COLO668 (cell line): ENCODE data around the gene SNRNP35.
"Not testable (repeated sequence)": the region's sequence is repeated elsewhere in the genome, so short reads cannot be mapped to it uniquely, and the experiment has no call there.

ENCODE experiments used
- DNase-seq: peaks from one replicate; lab custom pipeline; 2025; ENCODE audit not compliant: unreplicated experiment; lab: John Stamatoyannopoulos, UW

The SNRNP35 gene

DNA sequence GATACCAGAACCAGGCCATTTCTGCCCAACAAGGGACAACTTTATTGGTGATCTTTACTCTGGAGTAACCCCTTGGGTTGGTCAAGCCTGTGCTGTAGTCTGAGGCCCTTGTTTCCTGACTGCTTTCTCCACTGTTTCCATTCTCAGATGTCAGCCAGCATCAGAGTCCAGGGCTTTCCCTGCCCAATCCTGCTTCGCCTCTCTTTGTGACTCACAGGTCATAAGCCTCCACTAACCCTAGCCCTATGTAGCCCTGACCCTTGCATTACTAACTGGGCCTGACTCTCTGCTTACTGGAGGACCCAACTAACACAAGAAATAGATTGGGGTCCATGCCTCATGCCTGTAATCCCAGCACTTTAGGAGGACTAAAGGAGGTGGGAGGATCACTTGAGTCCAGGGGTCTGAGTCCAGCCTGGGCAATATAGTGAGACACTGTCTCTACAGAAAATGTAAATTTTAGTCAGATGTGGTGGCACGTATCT lies 8.6 kb upstream of the SNRNP35 start:
- DNase-seq, result no peak

DNA sequence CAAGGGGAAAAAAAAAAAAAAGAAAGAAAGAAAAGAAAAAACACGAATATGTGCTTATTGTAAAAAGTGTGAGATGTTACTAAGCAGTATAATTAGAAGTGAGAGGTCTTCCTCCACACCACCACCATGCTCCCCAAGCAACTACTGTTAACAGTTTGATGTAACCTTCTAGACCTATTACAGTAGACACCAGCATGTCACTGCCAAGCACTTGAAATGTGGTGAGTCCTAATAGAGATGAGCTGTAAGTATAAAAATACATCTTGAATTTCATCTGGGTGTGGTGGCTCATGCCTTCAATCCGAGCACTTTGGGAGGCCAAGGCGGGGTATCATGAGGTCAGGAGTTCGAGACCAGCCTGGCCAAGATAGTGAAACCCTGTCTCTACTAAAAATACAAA lies 8.1 kb upstream of the SNRNP35 start:
- DNase-seq, result no peak

DNA sequence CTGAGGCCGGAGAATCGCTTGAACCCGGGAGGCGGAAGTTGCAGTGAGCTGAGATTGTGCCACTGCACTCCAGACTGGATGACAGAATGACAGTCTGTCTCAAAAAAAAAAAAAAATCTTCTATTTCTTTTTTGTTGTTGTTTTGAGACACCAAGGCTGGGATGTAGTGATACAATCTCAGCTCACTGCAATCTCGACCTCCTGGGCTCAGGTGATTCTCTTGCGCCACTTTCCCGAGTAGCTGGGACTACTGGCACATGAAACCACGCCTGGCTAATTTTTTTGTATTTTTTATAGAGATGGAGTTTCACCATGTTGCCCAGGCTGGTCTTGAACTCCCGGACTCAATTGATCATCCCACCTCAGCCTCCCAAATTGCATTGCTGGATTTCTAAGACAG lies 7.3 kb upstream of the SNRNP35 start:
- DNase-seq, result no peak

DNA sequence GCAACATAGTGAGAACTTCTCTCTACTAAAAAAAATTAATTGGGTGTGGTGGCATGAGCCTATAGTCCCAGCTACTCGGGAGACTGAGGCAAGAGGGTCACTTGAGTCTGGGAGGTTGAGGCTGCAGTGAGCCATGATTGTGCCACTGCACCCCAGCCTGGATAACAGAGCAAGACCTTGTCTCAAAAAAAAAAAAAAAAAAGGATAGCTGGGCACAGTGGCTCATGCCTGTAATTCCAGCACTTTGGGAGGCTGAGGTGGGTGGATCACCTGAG lies 5.7 kb upstream of the SNRNP35 start:
- DNase-seq, result not testable (repeated sequence)

DNA sequence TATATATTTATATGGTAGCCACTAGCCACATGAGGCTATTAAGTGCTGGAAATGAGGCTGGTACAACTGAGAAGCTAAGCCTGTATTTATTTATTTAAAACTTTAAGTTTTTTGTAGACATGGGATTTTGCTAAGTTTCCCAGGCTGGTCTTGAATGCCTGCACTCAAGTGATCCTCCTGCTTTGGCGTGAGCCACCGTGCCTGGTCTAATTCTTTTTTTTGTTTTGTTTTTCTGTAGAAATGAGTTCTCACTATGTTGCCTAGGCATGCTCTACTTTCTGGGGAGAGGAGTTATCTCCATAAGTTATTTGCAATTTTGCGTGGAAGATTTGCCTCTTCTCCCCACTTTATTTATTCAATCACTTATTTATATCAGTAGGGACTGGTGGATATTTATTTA lies 4.8 kb upstream of the SNRNP35 start:
- no peak for DNase-seq

DNA sequence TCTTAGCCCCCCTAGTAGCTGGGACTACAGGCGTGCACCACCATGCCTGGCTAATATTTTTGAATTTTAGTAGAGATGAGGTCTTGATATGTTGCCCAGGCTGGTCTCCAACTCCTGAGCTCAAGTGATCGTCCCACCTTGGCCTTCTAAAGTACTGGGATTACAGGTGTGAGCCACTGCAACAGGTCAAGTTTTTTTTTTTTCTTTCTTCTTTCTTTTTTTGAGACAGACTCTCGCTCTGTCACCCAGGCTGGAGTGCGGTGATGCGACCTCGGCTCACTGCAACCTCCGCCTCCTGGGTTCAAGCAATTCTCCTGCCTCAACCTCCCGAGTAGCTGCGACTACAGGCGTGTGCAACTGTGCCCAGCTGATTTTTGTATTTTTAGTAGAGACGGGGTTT lies 5.2 kb downstream of the SNRNP35 start:
- not testable (repeated sequence) for DNase-seq

DNA sequence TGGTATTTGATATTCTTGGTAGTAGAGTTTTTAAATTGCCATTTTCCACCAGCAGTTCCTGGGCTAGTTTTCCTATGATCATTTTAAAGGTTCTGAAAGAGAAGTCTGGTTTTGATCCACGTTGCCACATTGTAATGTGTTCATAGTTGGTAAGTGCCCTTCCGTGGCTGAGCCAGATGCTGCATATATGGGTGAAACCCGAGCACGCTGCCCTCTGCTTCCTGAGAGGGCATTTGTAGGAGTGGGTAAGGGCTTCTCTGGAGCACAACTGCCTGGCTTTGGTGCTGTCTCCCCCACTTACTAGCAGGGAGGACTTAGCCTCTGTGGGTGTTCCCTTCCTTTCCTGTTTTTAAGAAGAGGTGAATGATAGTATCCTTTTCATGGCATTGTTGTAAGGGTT lies 7.1 kb downstream of the SNRNP35 start:
- no peak for DNase-seq

DNA sequence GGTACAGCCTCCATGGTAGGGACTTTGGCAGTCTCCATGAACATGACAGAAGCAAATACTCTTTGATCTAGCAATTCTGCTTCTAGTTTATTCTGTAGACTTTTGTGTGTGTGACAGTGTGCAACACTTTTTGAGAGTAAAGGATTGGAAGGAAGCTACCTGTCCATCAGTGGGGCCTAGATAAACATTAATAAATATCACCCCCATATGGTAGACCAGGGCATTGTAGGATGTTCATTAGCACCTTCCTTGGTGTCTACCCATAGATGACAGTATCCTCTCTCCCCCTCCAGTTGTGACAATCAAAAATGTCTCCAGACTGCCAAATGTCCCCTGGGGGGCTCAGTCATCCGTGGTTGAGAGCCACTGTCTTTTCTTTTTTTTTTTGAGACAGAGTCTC lies 10.8 kb downstream of the SNRNP35 start:
- no peak for DNase-seq

DNA sequence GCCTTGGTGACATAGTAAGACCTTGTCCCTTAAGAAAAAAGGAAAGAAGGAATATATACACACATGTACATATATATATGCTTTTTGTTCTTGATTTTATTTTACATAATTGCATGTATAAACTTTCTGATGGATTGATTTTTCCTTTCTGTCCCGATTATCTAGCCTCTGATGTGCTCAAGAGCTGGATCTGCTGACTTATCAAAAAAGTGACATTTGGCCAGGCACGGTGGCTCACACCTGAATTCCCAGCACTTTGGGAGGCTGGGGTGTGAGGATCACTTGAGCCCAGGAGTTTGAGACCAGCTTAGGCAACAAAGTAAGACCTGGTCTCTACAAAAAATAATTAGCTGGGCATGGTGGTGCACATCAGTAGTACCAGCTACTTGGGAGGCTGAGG lies 12.0 kb downstream of the SNRNP35 start:
- no peak for DNase-seq

DNA sequence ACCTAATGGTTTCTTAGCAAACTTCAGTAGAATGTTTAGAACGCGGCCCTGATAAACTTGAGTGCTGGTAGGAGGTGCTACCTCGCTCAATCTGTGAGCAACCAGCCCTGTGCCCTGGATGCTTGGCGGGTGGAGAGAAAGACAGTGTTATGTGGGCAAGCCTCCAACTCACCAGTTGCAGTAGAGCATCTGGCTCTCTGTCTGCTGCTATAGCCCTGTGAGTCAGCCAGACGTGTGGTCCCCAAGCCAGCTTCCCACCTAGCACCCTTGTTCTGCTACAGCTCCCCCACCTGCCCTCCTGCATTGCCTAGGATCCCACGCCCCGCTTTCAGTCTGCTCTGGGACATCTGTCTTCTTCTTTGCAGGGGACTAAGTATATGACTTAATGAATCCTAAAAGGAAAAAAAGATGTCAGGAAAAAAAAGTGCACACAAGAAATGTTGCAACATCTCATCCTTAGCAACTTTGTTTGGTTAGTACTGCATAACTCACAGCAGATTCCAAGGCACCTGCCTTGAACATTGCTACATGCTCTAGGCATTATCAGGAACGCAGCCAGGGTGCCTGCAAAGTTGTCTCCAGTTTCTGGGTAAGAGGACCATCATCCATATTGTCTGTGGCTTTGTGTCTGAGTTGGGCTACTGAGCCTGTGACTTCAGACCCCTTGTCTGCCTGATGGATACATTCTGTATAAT lies 13.6 kb downstream of the SNRNP35 start:
- no peak for DNase-seq

DNA sequence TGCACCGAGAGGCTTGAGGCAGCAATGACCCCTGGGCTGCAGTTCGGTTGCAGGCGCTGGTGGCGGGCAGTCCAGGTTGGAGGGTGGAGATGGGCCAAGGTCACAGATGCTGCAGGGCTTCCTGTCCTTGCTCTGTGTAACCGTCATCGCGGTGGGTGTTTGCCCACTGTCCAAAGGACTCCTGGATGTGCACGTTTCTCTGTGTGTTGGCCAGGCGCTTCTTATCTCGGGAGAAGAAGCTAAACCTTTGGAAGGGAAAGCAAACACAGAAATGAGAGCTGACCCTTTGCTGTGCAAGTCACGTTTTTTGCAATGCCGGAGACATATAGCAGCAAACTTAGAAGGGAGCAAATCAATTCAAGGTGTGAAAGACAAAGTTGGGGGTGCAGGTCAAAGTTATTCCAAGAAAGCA lies 14.5 kb downstream of the SNRNP35 start:
- no peak for DNase-seq

DNA sequence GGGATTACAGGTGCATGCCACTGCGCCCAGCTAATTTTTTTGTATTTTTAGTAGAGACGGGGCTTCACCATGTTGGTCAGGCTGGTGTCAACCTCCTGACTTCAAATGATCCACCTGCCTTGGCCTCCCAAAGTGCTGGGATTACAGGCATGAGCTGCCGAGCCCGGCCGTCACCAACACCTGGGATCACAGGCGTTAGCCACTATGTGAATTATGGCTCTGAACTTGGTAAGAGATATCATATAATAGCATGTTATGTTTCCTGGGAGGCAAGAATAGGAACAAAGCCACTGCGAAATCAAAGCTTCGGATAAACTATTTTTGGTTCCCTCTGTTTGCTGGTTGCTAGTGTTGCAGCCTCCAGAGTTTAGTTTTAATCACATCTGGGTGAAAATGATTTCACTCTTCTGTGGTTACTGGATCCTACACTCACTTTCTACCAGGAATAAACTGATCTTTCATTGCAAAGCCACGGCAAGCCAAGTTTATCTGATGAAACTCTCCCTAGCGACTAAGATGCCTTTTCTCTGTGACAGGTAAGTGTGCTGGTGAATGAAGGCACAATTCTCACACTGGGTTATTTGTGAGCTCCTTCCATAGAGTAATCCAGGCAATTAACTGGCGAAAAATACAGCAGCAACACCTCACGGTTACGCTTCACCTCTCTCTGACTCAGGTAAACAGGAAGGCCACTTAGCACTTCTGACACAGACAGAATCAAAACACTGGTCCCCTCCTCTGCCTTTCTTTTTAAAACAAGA lies 16.7 kb downstream of the SNRNP35 start:
- no peak for DNase-seq

DNA sequence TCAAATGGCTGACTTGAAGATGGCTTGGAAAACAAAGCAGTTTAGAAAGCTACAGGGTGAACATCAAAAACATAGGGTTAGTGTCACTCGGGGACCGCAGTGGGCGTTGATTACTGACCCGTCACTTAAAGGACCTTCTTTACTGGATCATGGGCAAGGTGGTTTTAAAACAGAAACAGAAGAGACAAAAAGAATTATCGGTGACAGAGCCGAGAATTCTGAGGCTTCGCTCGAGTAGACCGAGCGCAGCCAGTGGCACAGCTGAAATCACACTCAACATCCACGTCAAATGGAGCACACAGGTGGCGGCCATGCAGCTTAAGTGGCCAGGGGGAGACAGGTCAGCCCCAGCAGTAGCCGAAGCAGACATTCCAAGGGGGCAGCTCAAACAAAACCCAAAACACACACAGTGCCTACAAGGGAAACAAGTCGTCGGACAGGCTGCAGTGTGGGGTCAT lies 17.3 kb downstream of the SNRNP35 start:
- DNase-seq, result no peak

DNA sequence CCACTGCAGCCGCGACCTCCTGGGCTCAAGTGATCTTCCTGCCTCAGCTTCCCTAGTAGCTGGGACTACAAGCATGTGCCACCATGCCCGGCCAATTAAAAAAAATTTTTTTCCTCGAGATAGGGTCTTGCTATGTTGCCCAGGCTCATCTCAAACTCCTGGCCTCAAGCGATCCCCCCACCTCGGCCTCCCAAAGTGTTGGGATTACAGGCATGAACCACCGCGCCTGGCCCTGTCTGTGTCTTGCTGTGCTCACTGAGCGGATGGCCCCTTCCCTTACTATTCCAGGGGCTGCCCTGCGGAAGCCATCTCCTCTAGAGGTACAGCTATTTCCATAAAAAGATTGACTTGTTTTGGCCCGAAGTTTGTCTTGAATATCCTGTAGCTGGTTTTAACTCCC lies 20.1 kb downstream of the SNRNP35 start:
- DNase-seq, result no peak

DNA sequence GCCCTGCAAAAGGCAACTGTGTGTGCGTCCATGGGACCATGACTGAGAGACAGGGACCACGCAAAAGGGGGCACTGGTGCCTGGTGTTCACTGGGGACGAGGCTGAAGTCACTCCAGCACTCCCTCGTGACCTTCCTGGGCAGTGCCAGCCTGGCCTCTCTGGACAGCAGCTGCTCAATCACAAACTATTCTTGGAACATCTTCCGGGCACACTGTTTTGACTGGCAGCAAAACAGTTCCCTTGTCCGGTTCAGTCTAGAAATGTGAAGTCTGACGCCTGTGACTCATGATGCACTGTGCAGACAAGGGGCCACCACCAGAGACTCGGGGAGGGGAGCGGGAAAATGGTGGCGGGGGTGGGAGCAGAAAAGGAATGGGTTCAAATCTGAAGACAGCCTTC lies 20.8 kb downstream of the SNRNP35 start:
- DNase-seq, result no peak

DNA sequence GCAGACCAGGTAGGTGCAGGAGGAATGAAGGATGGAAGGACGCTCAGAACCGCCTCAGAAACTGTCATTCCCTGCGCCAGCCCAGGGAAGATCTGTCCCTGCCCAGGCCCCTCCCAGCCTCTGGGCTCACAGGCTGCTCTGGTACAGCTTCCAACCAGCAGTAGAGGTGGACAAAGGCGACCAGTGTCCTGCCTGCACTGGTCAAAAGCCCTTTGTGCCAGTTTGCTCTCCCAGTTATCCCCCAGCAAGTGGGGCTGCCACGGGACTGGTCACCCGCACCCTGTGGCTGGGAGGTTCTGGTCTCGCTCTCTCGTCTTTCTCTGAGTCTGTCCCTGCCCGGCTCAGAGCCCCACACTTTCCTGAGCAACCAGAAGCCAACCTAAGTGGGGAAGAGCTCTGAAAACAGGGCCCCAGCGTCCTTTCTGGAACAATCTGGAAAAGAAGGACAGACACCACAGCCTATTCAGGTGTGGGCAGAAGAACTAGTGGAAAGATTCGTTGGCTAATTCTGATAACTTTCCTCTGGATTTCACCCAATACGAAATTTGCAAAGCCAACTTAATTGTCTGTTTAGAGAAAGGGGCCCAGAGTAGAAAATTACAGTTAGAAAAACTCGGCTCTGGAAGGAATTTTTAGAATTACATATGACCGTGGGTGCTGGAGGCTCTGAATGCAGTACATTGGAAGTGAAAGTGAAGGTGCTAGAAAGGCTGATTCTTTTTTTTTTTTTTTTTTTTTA lies 21.7 kb downstream of the SNRNP35 start:
- no peak for DNase-seq

DNA sequence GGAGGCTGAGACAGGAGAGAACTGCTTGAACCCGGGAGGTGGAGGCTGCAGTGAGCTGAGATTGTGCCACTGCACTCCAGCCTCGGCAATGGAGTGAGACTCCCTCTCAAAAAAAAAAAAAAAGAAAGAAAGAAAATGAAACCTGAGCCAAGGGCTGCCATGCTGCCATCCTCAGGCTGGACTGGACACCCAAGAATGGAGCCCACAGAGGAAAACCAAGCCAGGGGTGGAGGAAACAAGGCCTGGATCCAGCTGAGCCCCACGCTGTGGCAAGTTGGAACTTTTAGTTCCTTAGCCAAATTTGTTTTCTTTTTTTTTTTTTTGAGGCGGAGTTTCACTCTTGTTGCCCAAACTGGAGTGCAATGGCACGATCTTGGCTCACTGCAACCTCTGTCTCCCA lies 23.3 kb downstream of the SNRNP35 start:
- DNase-seq, result not testable (repeated sequence)

DNA sequence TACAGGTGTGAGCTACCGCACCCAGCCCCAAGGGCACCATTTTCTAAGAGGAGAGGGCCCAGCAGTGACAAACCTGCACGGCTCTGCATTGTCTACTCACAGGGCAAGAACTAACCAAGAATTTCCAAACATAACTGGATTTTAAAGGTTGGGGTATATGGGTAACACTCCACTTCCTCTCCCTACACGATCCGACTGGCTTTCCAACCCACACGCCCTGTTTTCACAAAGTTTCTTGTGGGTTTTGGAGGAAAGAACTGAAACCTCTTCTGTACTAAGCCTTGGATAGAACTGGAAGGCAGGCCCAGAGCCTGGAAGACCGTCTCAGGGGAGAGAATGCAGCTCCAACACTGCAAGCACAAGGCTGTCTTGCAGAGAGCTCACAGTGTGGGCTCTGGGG lies 24.9 kb downstream of the SNRNP35 start:
- no peak for DNase-seq

DNA sequence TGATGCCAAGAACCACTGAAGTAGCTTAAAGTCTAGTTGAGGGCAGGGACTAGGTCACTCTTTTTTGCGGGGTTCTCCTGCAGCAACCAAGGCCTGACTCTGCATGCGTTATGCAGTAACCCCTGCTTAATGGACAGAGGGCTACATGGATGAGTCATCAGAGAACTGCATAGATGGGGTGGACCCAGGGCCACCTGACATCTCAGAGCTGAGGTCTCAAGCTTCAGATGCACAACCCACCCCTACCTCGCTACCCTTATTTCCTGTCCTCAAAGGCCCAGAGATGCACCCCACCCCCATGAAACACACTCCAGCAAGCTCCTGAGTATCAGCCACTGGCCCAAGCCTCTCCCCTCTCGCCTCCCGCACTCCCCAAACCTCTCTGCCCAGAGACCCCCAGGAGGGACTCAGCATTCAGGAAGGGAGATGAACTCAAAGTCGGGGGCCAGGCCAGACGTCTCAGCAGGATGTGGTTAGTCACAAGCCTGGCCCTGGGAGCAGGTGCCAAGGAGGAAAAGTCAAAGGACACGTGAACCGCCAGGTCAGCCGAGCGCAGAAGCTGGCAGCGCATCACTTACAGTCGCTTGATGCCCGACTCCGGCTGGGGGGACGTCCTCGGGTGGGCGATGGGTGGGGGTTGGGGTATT lies 25.8 kb downstream of the SNRNP35 start:
- DNase-seq, result no peak

DNA sequence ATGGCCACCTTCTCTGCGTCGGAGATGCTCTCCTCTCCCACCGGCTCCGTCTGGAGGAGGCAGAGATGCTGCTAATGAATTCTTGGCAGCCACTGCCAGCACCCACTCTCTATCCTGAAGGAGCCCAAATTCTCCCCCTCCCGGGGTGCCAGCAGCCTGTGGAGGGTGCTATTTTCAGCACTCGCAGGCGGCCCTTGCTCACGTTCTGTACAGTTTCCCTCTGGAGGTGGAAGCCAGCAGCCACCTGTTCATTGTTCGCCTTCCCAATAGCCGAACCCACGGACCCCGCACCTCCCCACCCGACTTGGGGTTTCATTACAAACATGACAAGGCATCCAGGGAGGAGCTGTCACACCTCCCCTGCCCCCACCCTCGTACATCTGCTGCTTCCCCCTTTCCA lies 27.8 kb downstream of the SNRNP35 start:
- DNase-seq, result no peak

DNA sequence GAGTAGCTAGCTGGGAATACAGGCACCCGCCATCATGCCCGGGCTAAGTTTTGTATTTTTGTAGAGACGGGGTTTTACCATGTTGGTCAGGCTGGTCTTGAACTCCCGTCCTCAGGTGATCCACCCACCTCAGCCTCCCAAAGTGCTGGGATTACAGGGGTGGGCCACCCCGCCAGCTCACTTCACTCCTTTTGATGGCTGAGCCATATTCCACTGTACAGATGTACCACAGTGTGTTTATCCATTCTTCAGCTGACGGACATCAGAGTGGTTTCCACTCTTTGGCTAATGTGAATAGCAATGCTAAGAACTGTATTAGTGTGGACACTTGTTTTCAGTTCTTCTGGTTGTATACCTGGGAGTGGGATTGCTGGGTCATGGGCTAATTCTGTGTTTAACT lies 29.5 kb downstream of the SNRNP35 start:
- no peak for DNase-seq
